Inferior parietal cortex (tissue), 1 donor: ENCODE data around the gene DACT3.
A peak's percentile ranks its signal among the peaks of the same experiment; 100 is the strongest.

ENCODE experiments used
- DNase-seq: peaks from one replicate; pipeline ENCODE4 v3.0.0-alpha.2; 2016; ENCODE audit errors: extremely low spot score

Gene DACT3, protein sequence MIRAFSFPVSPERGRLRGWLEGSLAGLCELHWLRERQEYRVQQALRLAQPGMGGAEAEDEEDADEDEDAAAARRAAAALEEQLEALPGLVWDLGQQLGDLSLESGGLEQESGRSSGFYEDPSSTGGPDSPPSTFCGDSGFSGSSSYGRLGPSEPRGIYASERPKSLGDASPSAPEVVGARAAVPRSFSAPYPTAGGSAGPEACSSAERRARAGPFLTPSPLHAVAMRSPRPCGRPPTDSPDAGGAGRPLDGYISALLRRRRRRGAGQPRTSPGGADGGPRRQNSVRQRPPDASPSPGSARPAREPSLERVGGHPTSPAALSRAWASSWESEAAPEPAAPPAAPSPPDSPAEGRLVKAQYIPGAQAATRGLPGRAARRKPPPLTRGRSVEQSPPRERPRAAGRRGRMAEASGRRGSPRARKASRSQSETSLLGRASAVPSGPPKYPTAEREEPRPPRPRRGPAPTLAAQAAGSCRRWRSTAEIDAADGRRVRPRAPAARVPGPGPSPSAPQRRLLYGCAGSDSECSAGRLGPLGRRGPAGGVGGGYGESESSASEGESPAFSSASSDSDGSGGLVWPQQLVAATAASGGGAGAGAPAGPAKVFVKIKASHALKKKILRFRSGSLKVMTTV

DNA sequence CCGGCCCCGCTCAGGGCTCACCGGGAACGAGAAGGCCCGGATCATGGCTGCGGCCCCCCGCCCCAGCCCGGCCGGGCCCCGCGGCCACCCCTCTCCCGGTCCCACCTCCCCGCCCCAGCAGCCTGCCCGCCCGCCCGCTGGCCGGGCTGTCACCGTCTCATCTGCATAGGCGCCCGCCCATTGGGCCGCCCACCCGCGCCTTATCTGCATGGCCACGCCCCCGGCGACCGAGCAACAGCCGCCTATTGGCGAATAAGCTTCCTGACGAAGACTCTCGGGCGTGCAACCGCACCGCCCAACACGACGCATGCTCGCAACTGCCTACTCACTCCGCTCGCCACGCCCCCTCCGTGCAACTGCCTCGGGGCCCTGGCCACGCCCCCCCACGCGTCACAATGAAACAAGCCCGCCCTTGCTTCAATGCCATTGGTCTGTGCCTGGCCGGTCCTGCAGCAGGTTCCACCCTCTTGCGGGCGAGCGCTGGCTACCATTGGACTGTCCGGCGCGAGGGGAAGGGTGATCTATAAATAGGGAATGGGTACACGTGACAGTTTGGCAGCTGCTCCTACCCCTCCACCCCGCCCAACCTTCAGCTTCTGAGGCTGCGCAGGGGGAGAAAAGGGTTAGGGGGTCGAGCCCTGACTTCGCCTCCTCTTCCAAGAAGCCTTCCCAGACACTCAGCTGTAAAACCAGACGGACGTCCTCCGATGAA, at the start of gene DACT3:
Gene DACT3 (minus strand): TSS at position 163 of the 712 bp plus-strand sequence. CDS start 118 bp downstream, at position 45.
- peak; percentile 100 for DNase-seq

DNA sequence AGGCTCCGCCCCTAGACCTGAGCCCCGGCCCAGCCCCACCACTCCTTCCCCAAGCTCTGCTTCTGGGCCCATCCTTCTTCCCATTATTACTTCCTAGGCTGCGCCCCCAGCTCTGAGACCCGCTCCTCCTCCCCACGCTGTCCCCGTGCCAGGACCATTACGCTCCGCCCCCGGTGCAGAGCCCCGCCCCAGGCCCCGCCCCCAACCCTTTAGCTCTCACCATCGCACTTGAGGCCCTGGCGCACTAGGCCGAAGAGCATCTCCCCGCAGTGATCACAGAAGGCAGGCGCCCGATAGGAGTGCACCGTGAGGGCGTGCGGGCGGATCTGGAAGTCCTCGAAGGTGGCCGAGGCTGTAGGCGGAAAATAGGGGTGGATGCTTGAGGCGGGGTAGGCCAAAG, 49.7 kb upstream of the DACT3 start:
- DNase-seq = no peak

DNA sequence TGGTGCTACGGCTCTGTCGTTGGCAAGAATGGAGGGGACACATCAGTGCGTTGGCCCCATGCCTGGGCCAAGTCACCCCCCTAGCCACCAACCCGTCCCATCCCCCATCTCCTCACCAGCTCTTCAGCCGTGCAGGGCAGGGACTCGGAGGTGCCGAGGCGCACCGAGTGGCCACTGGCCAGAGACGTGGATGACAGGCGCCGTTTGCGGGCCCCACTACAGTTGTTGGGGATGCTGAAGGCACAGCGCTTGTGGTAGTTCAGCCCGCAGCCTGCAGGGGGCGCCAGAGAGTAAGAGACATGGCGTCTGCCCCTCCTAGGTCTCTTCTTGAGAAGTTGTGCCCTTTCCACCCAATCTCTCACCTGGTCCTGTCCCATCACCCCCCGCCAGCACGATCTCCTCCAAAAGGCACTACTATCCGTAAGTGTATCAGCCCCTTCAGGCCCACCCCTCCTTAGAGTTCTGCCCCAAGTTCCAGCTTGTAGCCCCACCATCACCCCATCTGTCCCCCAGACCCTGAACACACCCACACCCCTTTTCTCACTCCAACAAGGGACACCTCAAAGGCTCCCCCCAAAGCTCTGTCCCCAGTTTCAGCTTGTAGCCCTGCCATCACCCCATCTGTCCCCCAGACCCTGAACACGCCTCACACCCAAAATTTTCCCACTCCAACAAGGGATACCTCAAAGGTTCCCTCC, 43.5 kb upstream of the DACT3 start:
- DNase-seq = no peak

DNA sequence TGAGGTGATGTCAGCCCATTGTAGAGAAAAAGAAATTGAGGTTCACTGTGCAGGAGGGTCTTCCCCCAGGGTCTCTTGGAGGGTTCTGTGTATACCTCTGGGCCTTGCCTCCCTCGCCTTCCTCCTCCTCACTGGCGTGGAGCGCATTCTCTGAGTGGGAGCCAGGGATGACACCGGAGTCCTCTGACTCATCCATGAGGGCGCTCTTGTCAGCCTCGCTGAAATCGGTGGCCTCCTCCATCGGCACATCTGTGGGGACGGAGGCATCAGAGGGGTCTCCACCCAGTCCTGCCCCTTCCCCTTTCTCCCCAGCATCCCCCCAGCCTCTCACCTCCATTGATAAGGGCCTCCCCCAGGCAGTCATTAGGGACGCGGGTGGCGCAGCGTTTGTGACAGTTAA, 39.7 kb upstream of the DACT3 start:
- DNase-seq = no peak

DNA sequence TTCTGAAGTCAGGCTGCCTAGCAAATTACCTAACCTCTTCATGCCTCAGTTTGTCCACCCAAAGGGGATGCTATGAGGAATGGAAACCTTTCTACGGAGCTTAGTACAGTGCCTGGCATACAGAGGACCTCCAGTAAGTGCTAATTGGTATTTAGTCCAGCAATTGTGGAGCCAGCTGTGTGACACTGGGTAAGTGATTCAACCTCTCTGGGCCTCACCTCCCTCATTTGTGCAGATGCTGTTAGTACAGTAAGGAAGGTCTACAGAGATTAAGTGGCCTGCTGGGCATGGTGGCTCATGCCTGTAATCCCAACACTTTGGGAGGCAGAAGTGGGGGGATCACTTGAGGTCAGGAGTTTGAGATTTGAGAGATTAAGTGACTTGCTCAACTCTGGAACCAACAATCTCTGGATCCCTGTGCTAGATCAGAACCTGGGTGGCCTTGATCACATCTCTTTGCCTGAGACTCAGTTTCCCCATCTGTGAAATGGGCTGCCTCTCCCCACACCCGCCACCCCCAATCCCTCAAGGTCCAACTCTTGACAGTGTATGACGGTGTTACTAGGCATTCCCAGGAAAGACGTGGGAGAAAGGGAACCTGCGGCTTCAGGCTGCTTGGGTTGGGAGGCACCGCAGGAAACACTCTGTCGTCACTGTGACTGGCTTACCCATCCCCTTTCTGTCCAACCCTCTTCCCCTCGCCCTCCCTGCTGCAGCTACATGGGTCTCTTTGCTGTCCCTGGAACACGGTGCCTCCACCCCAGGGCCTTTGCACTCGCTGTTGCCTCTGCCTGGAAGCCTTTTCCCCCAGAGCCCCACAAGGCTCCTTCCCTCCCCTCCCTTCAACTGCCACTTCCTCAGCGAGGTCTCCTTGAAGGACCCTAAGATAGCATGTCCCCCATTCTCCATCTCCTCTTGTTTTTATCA, 37.7 kb upstream of the DACT3 start:
- DNase-seq = no peak

DNA sequence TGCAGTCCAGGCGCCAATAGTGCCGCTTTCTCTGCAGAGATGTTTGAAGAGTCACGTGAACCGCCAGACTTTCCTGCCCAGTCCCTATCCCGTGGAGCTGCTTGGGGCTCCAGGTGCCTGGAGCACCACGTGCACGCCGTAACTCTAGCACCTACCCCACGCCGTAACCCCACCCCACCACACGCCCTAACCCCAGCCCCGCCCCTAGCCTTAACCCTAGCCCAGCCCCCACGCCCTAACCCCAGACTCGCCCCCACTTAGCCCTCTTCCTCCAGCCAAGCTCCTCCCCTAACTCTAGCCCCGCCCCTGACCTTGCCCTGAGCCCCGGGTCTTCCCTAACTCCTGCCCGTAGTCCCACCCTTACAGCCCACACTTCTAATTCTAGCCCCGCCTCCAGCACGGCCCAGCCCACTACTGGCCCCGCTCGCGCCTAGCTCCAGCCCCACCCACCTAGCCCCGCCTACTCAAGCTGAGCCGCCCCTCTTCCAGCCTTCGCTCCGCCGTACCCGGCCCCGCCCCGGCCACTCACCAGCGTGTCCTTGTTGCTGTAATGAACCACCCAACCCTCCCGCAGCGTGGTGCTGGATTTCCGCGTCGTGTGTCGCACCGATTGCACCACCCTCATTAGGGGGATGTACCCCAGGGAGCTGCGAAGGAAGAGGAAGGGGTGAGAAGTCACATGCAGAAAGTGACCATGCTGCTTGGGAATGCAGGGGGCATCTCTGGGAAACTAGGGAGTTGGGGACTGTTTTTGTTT, 36.4 kb upstream of the DACT3 start:
- no peak for DNase-seq

DNA sequence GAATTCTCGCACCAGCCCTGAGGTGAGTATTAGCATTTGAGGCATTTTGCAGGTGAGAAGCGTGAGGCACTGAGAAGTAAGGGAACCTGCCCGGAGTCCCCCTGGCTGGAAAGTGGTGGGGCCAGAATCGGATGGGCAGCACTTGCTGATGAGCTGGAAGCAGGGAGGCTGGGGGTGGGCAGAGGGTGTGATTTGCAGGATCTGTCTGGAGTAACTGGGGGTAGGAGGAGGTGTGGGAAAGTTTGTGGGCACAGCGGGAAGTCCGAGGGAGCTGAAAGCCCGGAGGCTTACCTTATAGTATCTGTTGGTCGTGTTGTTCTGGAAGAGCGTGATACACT, 35.9 kb upstream of the DACT3 start:
- DNase-seq = no peak

DNA sequence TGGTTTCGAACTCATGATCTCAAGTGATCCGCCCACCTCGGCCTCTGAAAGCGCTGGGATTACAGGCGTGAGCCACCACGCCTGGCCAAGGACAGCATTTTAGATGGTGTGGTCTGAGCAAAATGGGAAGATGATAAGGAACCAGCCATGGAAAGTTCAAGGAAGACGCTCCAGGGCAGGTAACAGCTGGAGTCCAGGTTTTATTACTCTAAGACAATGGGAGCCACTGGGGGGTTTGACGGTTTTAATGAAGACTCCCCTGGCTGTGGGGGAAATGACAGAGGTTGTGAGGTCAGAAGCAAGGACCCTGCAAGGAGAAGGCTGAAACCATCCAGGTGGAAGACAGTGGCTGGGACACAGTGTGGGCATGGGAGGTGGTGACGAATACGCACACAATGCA, 35.1 kb upstream of the DACT3 start:
- DNase-seq = no peak

DNA sequence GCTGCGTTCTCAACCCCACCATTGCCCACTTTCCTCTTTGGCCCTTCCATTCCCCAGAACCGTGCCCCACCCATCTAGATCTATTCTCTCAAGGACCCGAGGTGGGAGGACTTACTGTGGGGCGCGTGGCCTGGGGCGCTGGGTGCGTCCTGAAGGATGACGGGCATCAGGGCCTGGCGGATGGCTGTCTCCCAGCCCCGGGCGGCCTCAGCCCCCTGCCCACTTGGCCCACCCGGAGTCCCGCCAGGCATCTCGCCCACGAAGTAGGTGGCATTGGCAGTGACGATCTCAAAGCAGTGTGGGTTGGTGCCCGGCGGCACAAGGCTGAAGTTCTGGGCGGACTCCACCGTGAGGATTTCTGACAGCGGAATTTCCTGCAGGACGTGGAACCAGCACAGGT, 32.8 kb upstream of the DACT3 start:
- DNase-seq = no peak

DNA sequence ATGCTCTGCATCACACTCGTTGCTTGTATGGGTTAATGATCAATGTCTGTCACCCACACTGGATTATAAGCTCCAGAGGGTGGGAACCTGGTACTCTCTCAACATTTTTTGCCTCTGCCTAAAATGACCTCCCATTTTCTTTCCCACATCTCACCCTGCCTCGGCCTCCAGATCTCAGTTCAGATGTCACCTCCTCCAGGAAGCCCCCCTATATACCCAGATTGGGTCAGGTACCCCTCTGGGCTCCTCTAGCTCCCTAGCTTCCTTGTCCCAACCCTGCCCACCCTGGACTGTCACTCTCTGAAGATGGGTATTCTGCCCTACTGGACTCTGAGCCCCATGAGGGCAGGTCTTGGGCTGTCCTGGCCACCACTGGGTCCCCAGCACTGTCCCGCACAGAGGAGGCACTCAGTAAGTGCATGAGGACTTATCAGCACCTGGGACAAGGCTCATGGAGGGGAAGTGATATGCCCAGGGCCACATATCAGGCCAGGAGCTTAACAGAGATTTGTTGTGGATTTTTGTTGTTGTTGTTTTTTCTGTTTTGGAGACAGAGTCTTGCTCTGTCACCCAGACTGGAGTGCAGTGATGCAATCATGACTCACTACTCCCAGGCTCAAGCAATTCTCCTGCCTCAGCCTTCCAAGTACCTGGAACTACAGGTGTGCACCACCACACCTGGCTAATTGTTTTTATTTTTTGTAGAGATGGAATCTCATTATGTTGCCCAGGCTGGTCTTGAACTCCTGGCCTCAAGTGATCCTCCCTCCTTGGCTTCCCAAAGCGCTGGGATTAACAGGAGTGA, 32.1 kb upstream of the DACT3 start:
- DNase-seq = no peak

DNA sequence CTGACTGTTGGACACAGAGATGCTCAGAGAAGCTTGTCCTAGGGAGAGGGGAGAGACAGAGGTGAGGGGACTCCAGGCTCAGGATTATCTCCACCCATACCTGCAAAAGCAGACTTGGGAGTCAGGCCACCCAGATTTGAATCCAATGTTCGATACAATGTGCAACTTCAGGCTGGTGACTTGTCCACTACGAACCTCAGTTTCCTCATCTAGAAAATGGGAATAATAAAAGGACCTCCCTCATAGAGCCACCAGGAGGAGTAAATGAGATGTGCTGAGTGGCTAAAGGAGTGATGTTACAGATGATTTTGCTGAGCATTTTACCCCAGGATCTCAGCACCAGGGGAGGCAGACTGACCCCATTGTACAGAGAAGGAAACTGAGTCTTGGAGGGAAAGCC, 31.0 kb upstream of the DACT3 start:
- DNase-seq = no peak

DNA sequence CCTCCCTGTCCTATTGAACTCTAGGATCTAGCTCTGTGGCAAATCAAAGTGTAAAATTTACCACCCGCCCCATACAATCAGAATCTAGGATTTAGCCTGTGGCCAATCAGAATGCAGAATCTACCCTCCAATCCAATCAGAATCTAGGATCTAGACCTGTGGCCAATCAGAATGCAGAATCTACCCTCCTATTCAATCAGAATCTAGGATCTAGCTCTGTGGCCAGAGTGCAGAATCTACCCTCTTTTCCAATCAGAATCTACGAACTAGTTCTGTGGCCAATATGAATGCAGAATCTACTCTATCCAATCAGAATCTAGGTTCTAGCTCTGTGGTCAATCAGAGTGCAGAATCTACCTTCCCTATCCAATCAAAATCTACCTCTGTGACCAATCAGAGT, 30.1 kb upstream of the DACT3 start:
- no peak for DNase-seq

DNA sequence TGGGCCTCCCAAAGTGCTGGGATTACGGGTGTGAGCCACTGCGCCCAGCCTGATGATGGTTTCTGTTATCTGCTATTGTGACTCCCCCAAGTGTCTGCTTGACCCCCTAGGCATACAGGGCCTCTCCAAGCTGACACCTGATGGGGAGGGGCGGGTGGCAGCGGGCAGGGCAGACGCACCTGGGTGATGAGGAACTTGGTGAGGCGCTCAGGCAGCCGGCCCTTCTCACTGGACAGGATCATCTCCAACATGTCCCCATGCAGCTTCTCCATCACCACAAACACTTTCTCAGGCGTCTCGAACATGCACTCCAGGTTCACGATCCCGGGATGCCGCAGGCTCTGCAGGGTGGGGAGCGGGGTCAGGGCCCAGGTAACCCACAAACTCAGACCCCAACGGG, 28.4 kb upstream of the DACT3 start:
- DNase-seq = no peak

DNA sequence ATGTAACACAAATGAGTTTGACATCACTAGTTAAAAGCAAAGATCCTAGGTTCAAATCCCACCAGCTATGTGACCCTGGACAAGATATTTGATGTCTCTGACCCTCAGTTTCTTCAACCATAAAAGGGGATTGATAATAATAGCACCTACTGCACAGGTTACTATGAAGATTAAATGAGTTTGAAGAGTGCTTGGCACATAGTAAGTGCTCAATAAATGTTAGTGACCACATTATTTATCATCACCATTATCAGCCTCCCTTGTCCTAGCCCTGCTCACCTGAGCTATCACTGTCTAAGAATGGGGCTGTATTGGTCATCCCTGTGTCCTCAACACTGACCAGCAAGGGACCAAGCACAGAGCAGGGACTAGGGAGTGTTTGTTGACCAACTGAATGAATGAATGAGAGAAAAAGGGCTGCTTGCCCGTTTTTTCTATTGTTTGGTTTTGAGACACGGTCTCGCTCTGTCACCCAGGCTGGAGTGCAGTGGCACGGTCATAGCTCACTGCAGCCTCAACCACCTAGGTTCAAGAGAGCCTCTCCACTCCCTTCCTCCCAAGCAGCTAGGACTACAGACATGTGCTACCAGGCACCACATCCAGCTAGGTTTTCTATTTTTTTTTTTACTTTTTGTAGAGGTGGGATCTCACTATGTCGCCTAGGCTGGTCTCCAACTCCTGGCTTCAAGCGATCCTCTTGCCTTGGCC, 26.6 kb upstream of the DACT3 start:
- no peak for DNase-seq

DNA sequence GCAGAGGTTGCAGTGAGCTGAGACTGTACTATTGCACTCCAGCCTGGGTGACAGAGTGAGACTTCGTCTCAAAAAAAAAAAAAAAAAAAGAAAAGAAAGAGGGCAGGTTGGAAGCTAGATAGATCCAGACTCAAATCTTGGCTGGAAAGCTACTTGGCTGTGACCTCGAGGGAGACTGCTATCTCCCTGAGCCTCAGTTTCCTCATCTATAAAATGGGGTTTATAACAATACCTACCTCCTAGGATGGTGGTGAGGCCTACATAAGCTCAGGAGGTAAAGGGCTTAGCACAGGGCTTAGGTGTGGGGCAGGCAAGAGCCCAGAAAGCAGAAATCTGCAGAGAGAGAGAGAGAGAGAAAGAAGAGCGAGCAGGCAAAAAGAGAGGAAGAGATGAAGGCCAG, 24.2 kb upstream of the DACT3 start:
- no peak for DNase-seq

DNA sequence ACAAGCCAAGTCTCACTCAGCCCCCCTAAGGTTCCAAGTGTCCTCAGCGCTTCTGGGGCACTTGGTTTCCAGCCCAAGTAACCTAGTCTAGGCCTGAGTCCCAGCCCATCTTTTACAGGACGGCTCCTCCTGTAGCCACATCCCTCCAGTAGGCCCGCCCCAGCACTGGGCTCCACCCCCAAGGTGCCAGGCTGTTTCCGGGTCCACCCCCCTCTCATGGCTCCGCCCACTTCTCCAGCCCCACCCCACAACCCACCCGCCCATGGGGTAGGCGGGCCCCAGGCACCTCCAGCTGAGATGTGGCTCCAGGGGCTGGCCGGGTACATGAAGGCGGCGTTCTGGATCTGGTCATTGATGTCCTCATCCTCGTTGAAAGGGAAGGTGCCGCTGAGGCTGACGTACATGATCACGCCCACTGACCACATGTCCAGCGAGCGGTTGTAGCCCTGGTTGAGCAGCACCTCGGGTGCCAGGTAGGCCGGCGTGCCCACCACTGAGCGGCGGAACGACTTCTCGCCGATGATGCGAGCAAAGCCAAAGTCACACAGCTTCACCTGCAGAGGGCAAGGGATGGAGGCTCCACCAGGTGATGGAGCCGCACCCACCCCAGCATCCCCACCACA, 17.2 kb upstream of the DACT3 start:
- no peak for DNase-seq

DNA sequence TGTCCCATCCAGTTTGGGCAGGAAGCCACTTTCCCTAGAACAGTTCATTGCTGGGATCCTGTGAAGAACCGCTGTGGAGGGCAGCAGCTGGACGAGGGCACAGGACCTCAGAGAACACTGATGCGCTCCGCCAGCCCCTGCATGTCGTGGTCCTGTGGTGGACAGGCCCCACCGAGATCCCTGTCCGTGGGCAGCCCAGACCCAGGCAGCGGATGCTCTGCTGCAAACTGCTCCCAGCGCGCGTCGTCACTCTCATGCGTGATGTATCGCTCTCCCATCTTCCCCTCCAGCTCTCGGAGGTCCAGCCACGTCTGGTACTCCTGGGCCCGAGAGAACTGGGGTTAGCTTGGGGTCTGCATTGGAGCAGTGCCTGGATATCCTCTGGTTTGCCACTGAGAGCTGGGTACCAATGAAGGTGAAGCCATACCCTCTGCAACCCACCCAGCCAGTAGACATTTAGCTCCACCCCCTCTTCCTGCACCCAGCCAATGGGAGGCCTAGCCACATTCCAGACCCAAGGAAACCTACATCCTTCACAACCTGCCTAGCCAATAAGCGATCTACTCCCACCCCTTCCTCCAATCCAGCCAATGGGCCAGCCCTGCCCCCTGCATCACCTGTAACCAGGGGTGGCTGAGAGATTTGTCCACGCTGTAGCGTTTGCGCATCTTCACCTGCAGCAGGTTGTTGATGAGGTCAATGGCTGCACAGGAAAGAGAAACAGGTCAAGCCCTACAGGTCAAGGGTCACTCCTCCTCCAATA, 13.6 kb upstream of the DACT3 start:
- DNase-seq = no peak

DNA sequence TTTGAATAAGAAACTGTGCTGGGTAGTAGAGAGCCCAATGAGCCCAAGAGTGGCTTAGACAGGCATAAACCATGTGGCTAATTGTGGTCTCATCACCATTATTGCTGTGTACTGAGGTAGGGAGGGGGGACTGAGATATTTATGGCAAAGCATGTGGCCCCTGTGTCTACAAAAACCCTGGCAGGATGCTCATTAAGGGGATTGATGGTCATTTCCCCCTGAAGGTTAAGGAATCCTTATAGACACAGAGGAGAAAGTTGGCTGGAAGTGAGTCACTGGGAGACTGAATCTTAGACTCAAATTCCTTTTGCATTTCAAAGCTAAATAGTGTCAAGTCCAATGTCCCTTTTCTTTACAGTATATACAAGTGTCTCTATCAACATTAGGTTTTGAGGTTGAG, 9.8 kb upstream of the DACT3 start:
- DNase-seq = no peak
